Endothelial cell of umbilical vein (primary cell): Measurements from ENCODE around the gene UNC5A. TPM values are rescaled to one million over a fixed set of nuclear protein-coding genes. Genes with fewer than 3 reads are reported as not detected.

Experiments
- BruUV-seq: library from RNA; stranded (reverse); fragments of 400-500 nt; replicated peaks from 2 replicates; lab custom pipeline; 2021; lab: Mats Ljungman, UMichigan
- CTCF ChIA-PET: fragments of 300-600, 350-600 bp; sonication (Branson Sonifier 250); formaldehyde crosslinking; loops from one replicate; lab custom pipeline; 2021; ENCODE audit warnings: antibody characterized with exemption, inconsistent platforms; lab: Charles Lee
- POLR2A ChIA-PET: fragments of 300-600, 350-600 bp; sonication (Branson Sonifier 250); formaldehyde crosslinking; loops from one replicate; lab custom pipeline; 2021; ENCODE audit warnings: antibody characterized with exemption, inconsistent platforms; lab: Charles Lee
- DNase-seq: peaks from one replicate; pipeline ENCODE4 v3.0.0-alpha.2; 2011; ENCODE audit warnings: low read depth, low spot score
- FAIRE-seq: peaks from 2 replicates; lab custom pipeline; 2011; peaks lifted over from hg19 to GRCh38; lab: Jason Lieb, UNC
- H2AFZ ChIP-seq: 2 replicates; pipeline ENCODE4 v1.6.0; 2012; ENCODE audit warnings: low read depth, low read length, control low read depth, inconsistent platforms
- H3K27ac ChIP-seq: 2 replicates; pipeline ENCODE4 v1.5.1; 2011; ENCODE audit warnings: low read depth, mild to moderate bottlenecking, control low read depth, low read length, moderate library complexity; ENCODE audit not compliant: insufficient read depth
- H3K27me3 ChIP-seq, 2 experiments: 2 replicates each; pipeline versions ENCODE4 v1.6.0 to v1.6.1; 2011; ENCODE audit warnings: low read length in 2 of 2, mixed read lengths in 1 of 2; ENCODE audit not compliant: control insufficient read depth in 2 of 2, insufficient read depth in 2 of 2
- H3K36me3 ChIP-seq, 2 experiments: 2 replicates in 1 of 2; 3 replicates in 1 of 2; pipeline ENCODE4 v1.5.1; 2011; ENCODE audit warnings: low read length in 2 of 2, mild to moderate bottlenecking in 1 of 2, moderate library complexity in 1 of 2; ENCODE audit not compliant: control insufficient read depth in 2 of 2, insufficient read depth in 2 of 2; ENCODE audit errors: extremely low read depth in 1 of 2
- H3K4me1 ChIP-seq: 3 replicates; pipeline ENCODE4 v1.5.1; 2011; ENCODE audit warnings: mild to moderate bottlenecking, low read length; ENCODE audit not compliant: control insufficient read depth, insufficient read depth; ENCODE audit errors: extremely low read depth
- H3K4me2 ChIP-seq: 2 replicates; pipeline ENCODE4 v1.6.1; 2011; ENCODE audit warnings: low read length, control low read depth, mixed read lengths; ENCODE audit not compliant: insufficient read depth
- H3K4me3 ChIP-seq, 3 experiments: fragments of 200-600 bp in 1 of 3; sonication (generic), shearing (Covaris generic) in 1 of 3; replicated peaks in 1 of 3; 2 replicates each; pipeline ENCODE4 v1.5.1; 2011 to 2016; ENCODE audit warnings: control low read depth in 3 of 3, low read length in 3 of 3, mild to moderate bottlenecking in 2 of 3, inconsistent platforms in 1 of 3, low read depth in 1 of 3, moderate library complexity in 1 of 3; ENCODE audit not compliant: insufficient read depth in 1 of 3
- H3K79me2 ChIP-seq: 2 replicates; pipeline ENCODE4 v1.6.0; 2012; ENCODE audit warnings: low read length, inconsistent platforms; ENCODE audit not compliant: control insufficient read depth, insufficient read depth
- H3K9ac ChIP-seq: replicated peaks from 2 replicates; pipeline ENCODE3; 2011; ENCODE audit warnings: low read length, control low read depth; ENCODE audit not compliant: insufficient read depth; ENCODE audit errors: extremely low read depth
- H3K9me1 ChIP-seq: replicated peaks from 3 replicates; pipeline ENCODE4 v1.6.0; 2011; ENCODE audit warnings: mild to moderate bottlenecking, low read length; ENCODE audit not compliant: control insufficient read depth, insufficient read depth; ENCODE audit errors: extremely low read depth
- H3K9me3 ChIP-seq: replicated peaks from 2 replicates; pipeline ENCODE4 v1.5.1; 2012; ENCODE audit warnings: low read length, inconsistent platforms; ENCODE audit not compliant: control insufficient read depth, insufficient read depth
- H4K20me1 ChIP-seq: replicated peaks from 2 replicates; pipeline ENCODE3; 2011; ENCODE audit warnings: mild to moderate bottlenecking, low read length; ENCODE audit not compliant: control insufficient read depth, insufficient read depth; ENCODE audit errors: extremely low read depth
- EZH2 ChIP-seq: IDR thresholded peaks from 2 replicates; pipeline ENCODE4 v1.6.1; 2012; ENCODE audit warnings: borderline replicate concordance, low read depth, mild to moderate bottlenecking, moderate library complexity, low read length, inconsistent platforms; ENCODE audit not compliant: severe bottlenecking
- FOS ChIP-seq: IDR thresholded peaks from 2 replicates; pipeline ENCODE4 v1.6.1; 2011; ENCODE audit warnings: mild to moderate bottlenecking, low read length, moderate library complexity, borderline replicate concordance; ENCODE audit not compliant: insufficient read depth
- GATA2 ChIP-seq: IDR thresholded peaks from 2 replicates; pipeline ENCODE4 v1.7.0; 2011; ENCODE audit warnings: low read depth, mild to moderate bottlenecking, moderate library complexity, mixed read lengths, low read length; ENCODE audit not compliant: insufficient read length, insufficient read depth
- JUN ChIP-seq: IDR thresholded peaks from 2 replicates; pipeline ENCODE4 v1.6.1; 2011; ENCODE audit warnings: borderline replicate concordance, low read depth; ENCODE audit not compliant: insufficient read length, insufficient read depth
- MYC ChIP-seq: IDR thresholded peaks from one replicate; pipeline ENCODE4 v1.6.1; 2011; ENCODE audit warnings: mild to moderate bottlenecking, low read depth, low read length
- POLR2A ChIP-seq: IDR thresholded peaks from 2 replicates; pipeline ENCODE4 v1.6.1; 2012; ENCODE audit warnings: low read depth, mild to moderate bottlenecking, control low read depth, low read length
- POLR2AphosphoS5 ChIP-seq: IDR thresholded peaks from 2 replicates; pipeline ENCODE4 v1.6.1; 2012; ENCODE audit warnings: low read depth, mild to moderate bottlenecking, control low read depth, low read length, moderate library complexity; ENCODE audit not compliant: insufficient read depth
- dilution Hi-C: fragments of 300-500 bp; cut with MboI; formaldehyde crosslinking; loops from one replicate; pipeline ENCODE4 v1.15.0; 2019; ENCODE audit warnings: low sequenced_read_pairs; ENCODE audit not compliant: extremely low pct_ligation_motif_present
- intact Hi-C: fragments of 100-400 bp; cut with micrococcal nuclease; formaldehyde crosslinking; loops from one replicate; pipeline ENCODE4 v1.10.0; 2022
- polyA plus RNA-seq, 4 experiments: library from polyadenylated mRNA; depleted of rRNA in 3 of 4; stranded (reverse) in 3 of 4; unstranded in 1 of 4; fragments of >200 nt; gene quantifications; 2 replicates each; pipeline versions ENCODE4 v1.2.1 to v1.2.3, GENCODE V29; 2011 to 2012; ENCODE audit warnings: missing spikeins in 1 of 4
- total RNA-seq: library from RNA; stranded (reverse); gene quantifications from 2 replicates; pipeline ENCODE4 v1.2.3, GENCODE V29; 2021
- TF ChIP-seq, protein P1 (sequence below), 2 donors: IDR thresholded peaks; 1 replicate in 1 of 2; 2 replicates in 1 of 2; pipeline ENCODE4 v1.5.1; 2011; ENCODE audit warnings: low read length in 2 of 2, mild to moderate bottlenecking in 2 of 2, moderate library complexity in 2 of 2, control low read depth in 1 of 2, inconsistent platforms in 1 of 2, low read depth in 1 of 2; ENCODE audit not compliant: insufficient read depth in 1 of 2; ENCODE audit errors: extremely low read depth in 1 of 2
- TF ChIP-seq, protein P2 (sequence below): IDR thresholded peaks from 2 replicates; pipeline ENCODE4 v1.6.1; 2011; ENCODE audit not compliant: insufficient read depth, insufficient read length

The UNC5A gene
- total and polyA plus RNA-seq, 2 donors (not counting 3 experiments of a cell fraction or from before 2014, with no cell fraction given) = 0.08 to 0.22 TPM

DNA sequence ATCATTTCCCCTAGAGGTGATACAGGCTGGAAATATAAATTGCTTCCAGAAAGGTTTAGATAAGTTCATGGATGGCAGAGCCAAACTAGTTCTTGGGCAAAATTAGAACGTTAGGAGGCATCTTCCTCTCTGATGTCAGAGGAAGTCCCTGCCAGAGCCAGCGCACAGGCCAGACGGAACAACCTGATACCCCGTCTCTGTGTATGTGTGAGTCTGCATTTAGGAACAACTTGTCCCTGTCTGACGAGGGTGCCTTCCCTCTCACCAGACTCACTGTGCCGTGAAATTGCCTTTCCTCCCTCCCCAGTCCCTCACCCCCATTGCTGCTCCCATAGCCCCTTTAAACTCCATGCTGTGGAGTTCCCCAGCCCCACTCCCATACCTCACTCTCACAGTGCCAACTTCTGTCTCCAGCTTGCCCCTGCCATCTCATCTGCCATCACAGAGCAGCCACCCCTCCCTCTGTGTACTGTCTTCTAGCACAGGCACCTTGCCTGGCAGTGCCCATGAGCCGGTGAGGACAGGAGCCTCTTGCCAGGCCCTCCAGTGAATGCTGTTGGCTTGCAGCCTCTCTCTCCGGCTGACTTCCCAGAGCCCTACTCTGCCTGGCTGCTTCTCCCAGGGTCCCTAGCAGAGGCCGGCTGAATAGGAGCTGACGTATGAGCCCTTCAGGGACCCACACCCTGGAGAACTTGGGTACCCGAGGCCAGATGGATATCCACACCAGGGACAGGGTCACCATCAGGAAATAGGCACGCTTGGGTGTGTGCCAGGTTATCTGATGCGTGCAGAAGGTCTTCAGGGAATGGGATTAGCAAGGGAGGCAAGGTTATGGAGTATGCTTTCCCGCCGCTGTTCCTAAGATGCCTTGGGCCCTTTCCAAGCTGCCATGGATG is 26.7 kb downstream of the UNC5A start:
- Histone ChIP-seq H3K27me3 (no peaks in the 10 kb centered on the region), H3K9ac (no peak overlapping the region), H3K9me1 (no peaks in the 10 kb centered on the region), H3K79me2 (no peaks in the 10 kb centered on the region), H3K4me2 (no peak overlapping the region), H3K4me1 (no peaks in the 10 kb centered on the region), H4K20me1 (no peaks in the 10 kb centered on the region), H3K36me3 (no peaks in the 10 kb centered on the region), H3K27ac (no peak overlapping the region), H3K9me3 (no peaks in the 10 kb centered on the region), H2AFZ (no peak overlapping the region), H3K4me3 (no peak overlapping the region)
- no TSS peak for BruUV-seq
- ChIA-PET POLR2A (no interaction called here), CTCF (interaction anchor here (1.5 to 1.9 kb wide), 2 partner anchors 37 to 176 kb away, joined by 3 to 6 read pairs; no protein-coding TSS in a partner anchor)
- FAIRE-seq (no peak), DNase-seq (no peak)
- TF ChIP-seq POLR2AphosphoS5 (no peak), MYC (no peak), GATA2 (no peak), JUN (no peak), EZH2 (no peak), POLR2A (no peak), FOS (no peak)
- TF ChIP-seq, protein P1, sequence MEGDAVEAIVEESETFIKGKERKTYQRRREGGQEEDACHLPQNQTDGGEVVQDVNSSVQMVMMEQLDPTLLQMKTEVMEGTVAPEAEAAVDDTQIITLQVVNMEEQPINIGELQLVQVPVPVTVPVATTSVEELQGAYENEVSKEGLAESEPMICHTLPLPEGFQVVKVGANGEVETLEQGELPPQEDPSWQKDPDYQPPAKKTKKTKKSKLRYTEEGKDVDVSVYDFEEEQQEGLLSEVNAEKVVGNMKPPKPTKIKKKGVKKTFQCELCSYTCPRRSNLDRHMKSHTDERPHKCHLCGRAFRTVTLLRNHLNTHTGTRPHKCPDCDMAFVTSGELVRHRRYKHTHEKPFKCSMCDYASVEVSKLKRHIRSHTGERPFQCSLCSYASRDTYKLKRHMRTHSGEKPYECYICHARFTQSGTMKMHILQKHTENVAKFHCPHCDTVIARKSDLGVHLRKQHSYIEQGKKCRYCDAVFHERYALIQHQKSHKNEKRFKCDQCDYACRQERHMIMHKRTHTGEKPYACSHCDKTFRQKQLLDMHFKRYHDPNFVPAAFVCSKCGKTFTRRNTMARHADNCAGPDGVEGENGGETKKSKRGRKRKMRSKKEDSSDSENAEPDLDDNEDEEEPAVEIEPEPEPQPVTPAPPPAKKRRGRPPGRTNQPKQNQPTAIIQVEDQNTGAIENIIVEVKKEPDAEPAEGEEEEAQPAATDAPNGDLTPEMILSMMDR (IDR thresholded peaks at IDR 0.05; ENCODE audit: extremely low read depth in 1 of 2, insufficient read depth in 1 of 2, low read depth in 1 of 2, low read length in 2 of 2) = no peak
- TF ChIP-seq, protein P2, sequence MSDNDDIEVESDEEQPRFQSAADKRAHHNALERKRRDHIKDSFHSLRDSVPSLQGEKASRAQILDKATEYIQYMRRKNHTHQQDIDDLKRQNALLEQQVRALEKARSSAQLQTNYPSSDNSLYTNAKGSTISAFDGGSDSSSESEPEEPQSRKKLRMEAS = no peak
- intact Hi-C loops = no loop called here
- dilution Hi-C loops = no loop called here
